Lower leg skin (tissue), 4 donors: ENCODE measurements around the gene MYLK4. TPM values are rescaled to one million over a fixed set of nuclear protein-coding genes. Genes with fewer than 3 reads are reported as not detected.

ENCODE experiments used
- DNase-seq, 2 donors: peaks; one replicate each; pipeline ENCODE4 v3.0.0-alpha.2; 2019; ENCODE audit warnings: low spot score in 2 of 2
- H3K4me3 ChIP-seq: fragments of 200-600 bp; sonication (generic); 2 replicates; pipeline ENCODE4 v1.5.1; 2017; ENCODE audit warnings: mild to moderate bottlenecking, low read depth; ENCODE audit not compliant: poor library complexity, severe bottlenecking
- POLR2A ChIP-seq, 2 donors: fragments of 450-650 bp; IDR thresholded peaks; one replicate each; pipeline ENCODE4 v1.6.1; 2016 to 2017; ENCODE audit warnings: antibody characterized with exemption in 2 of 2, mild to moderate bottlenecking in 1 of 2, moderate library complexity in 1 of 2
- WGBS, 2 donors: methylation state at CpG; one replicate each; pipeline ENCODE4 v1.1.5; 2018; 5-methylcytosine and 5-hydroxymethylcytosine counted together
- intact Hi-C: fragments of 100-400 bp; cut with DNase I; formaldehyde crosslinking; loops from one replicate; pipeline ENCODE4 v1.15.0; 2023; ENCODE audit warnings: low total_unique reads
- total RNA-seq, 4 donors: library from RNA; depleted of rRNA; stranded (reverse); fragments of >200 nt; gene quantifications; one replicate each; pipeline ENCODE4 v1.1.0, GENCODE V29; 2016
- TF ChIP-seq, protein P1 (sequence below), 3 donors: fragments of 450-650 bp; IDR thresholded peaks; one replicate each; pipeline ENCODE4 v1.5.1; 2016; ENCODE audit warnings: antibody characterized with exemption in 3 of 3, mild to moderate bottlenecking in 3 of 3, moderate library complexity in 2 of 3

Gene MYLK4
- total RNA-seq, 4 donors from 2014 or later = 0.97 to 3.8 (median 2.5) TPM

- no peak for TF ChIP-seq POLR2A (IDR thresholded peaks at IDR 0.05)
- TF ChIP-seq, protein P1, sequence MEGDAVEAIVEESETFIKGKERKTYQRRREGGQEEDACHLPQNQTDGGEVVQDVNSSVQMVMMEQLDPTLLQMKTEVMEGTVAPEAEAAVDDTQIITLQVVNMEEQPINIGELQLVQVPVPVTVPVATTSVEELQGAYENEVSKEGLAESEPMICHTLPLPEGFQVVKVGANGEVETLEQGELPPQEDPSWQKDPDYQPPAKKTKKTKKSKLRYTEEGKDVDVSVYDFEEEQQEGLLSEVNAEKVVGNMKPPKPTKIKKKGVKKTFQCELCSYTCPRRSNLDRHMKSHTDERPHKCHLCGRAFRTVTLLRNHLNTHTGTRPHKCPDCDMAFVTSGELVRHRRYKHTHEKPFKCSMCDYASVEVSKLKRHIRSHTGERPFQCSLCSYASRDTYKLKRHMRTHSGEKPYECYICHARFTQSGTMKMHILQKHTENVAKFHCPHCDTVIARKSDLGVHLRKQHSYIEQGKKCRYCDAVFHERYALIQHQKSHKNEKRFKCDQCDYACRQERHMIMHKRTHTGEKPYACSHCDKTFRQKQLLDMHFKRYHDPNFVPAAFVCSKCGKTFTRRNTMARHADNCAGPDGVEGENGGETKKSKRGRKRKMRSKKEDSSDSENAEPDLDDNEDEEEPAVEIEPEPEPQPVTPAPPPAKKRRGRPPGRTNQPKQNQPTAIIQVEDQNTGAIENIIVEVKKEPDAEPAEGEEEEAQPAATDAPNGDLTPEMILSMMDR (IDR thresholded peaks at IDR 0.05) = no peak
- WGBS, 2 donors = 53 to 60% methylated on average over 2 of the region's 2 CpGs
Observed at GRCh38 chr6:2719093-2719455, 31.6 kb downstream of the MYLK4 start.

GRCh38 chr6:2718334-2719092 lies 32.2 kb downstream of the MYLK4 start:
- no peak for DNase-seq
- H3K4me3 ChIP-seq = no peak overlapping the region
- 68 to 81% methylated on average over 6 of the region's 6 CpGs for WGBS, 2 donors
- TF ChIP-seq, protein P1 (IDR thresholded peaks at IDR 0.05) = no peak
- TF ChIP-seq POLR2A (IDR thresholded peaks at IDR 0.05) = no peak
- intact Hi-C loops = no loop called here

More at GRCh38 chr6:2719093-2719455, 31.6 kb downstream of the MYLK4 start:
- intact Hi-C loops = no loop called here
- no peak overlapping the region for H3K4me3 ChIP-seq
- no peak for DNase-seq

DNA sequence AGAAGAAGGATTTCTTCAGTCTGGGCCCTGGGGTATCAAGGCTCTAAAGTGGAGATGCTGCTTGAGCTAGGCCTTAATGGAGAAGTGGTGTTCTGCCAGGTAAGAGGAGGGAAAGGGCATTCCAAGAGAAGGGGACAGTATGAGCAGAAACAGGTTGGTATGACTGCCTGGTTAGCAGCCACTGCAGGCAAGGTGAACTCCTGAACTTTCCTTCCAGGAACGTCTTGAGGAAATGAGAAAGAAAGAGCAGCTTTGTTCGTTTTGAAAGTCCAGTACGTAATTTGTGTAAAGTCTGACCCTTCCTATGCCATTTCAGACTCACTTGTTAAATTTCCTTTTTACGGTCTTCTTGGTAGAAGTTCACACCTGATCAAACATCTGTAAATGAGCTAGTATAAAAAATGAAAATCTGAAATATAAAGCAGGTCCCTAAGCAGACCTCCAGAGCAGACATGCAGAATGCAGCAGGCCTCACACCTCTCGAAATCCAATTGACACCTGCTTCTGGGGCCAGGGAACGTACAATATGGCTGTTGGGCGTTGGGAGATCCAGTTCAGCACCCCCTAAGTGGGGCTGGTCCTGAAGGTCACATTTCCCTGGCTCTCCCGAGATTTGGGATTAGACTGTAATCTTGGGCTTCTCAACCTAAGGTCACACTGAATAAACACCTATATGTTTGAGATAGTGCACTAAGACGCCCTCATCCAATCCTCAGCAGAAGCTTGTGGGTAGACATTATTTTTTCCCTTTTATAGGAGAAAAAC lies 33.6 kb downstream of the MYLK4 start:
- intact Hi-C loops = no loop called here
- TF ChIP-seq, protein P1 (IDR thresholded peaks at IDR 0.05) = no peak
- TF ChIP-seq POLR2A (IDR thresholded peaks at IDR 0.05) = no peak
- no peak for DNase-seq
- no peak overlapping the region for H3K4me3 ChIP-seq
- WGBS, 2 donors = 87 to 89% methylated on average over 9 of the region's 9 CpGs

DNA sequence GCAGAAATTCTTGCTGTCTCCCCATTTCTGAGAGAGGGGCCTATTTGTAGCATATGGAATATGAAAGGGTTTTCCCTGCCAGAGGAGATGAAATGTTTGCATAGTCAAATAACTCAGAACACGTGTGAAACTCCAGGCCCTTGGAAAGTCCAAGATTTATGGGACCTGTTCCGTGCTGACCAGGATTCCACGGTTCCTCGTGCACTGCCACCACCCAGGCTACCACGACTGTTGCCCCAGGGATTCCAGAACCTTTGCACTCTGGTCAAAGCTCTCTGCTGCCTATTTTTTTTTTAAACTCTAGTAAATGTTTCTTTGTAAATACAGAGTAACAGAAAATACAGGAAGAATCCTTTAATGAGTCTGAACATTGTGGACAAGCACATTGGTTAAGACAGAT lies 35.0 kb downstream of the MYLK4 start:
- H3K4me3 ChIP-seq = no peak overlapping the region
- TF ChIP-seq POLR2A (IDR thresholded peaks at IDR 0.05) = no peak
- TF ChIP-seq, protein P1 (IDR thresholded peaks at IDR 0.05) = no peak
- intact Hi-C loops = no loop called here
- no peak for DNase-seq
- 61 to 66% methylated on average over 5 of the region's 5 CpGs for WGBS, 2 donors

DNA sequence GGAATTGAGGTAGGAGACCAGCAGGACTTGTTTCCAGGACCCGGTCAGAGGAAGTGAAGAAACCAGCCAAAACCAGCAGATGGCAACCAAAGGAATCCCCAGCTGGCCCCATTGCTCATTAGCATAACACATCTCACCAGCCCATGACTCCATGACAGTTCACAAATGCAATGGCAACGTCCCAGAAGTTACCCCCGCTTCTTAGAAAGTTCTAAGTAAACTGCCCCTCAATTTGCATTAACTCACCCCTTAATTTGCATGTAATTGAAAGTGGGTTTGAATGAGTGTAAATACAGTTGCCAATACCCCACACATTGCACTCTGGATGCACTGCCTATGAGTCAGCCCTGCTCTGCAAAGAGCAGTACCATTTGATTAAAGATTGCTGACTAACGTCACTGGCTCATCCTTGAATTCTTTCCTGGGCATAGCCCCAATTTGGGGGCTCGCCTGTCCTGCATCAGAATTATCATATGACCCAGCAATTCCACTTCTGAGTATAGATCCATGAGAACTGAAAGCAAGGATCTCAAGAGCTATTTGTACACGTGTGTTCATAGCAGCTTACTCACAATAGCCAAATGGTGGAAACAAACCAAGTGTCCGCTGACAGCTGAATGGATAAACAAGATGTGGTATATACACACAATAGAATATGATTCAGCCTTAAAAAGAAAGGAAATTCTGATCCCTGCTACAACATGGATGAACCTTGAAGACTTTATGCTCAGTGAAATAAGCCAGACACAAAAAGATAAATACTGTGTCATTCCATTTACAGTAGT lies 36.4 kb downstream of the MYLK4 start:
- no peak overlapping the region for H3K4me3 ChIP-seq
- intact Hi-C loops = no loop called here
- 59 to 75% methylated on average over 7 of the region's 7 CpGs for WGBS, 2 donors
- TF ChIP-seq POLR2A (IDR thresholded peaks at IDR 0.05) = no peak
- TF ChIP-seq, protein P1 (IDR thresholded peaks at IDR 0.05) = no peak
- DNase-seq = no peak
